Naive thymus-derived CD4-positive, alpha-beta T cell (primary cell): ENCODE results near the gene ITGB7. TPM values are rescaled to one million over a fixed set of nuclear protein-coding genes. Genes with fewer than 3 reads are reported as not detected.
A peak's percentile ranks its signal among the peaks of the same experiment; 100 is the strongest.

ENCODE experiments used
- ATAC-seq: fragments of 150-1000 bp; cut with Tn5 transposase; 2 replicates; pipeline ENCODE4 v1.10.0; 2021; ENCODE audit warnings: mild to moderate bottlenecking, moderate library complexity
- CTCF ChIA-PET: fragments of 350-600 bp; sonication (Branson Sonifier 250); formaldehyde crosslinking; loops from one replicate; lab custom pipeline; 2021; ENCODE audit warnings: antibody characterized with exemption; lab: Charles Lee
- POLR2A ChIA-PET: fragments of 350-600 bp; sonication (Branson Sonifier 250); formaldehyde crosslinking; loops from one replicate; lab custom pipeline; 2021; ENCODE audit warnings: antibody characterized with exemption, inconsistent platforms; lab: Charles Lee
- DNase-seq, 9 donors: peaks; one replicate each; pipeline versions ENCODE4 v3.0.0 to v3.0.0-alpha.2; 2020 to 2022; ENCODE audit warnings: mixed read lengths in 1 of 9
- H3K27ac ChIP-seq: one replicate; pipeline ENCODE4 v1.7.0; 2013; ENCODE audit warnings: mild to moderate bottlenecking, low read depth, low read length, moderate library complexity
- H3K27me3 ChIP-seq, 2 donors: one replicate each; pipeline ENCODE4 v1.7.0; 2013; ENCODE audit warnings: low read length in 2 of 2, mild to moderate bottlenecking in 2 of 2, moderate library complexity in 2 of 2; ENCODE audit not compliant: control insufficient read depth in 2 of 2, insufficient read depth in 2 of 2
- H3K36me3 ChIP-seq, 3 experiments: 1 replicate in 2 of 3; 2 replicates in 1 of 3; pipeline ENCODE4 v1.7.0; 2013; ENCODE audit warnings: low read length in 3 of 3, mild to moderate bottlenecking in 3 of 3, moderate library complexity in 1 of 3; ENCODE audit not compliant: insufficient read depth in 3 of 3, control insufficient read depth in 2 of 3
- H3K4me1 ChIP-seq, 2 donors: one replicate each; pipeline ENCODE4 v1.7.0; 2013; ENCODE audit warnings: low read length in 2 of 2, mild to moderate bottlenecking in 2 of 2, moderate library complexity in 1 of 2; ENCODE audit not compliant: control insufficient read depth in 2 of 2, insufficient read depth in 2 of 2
- H3K4me3 ChIP-seq: 2 replicates; pipeline ENCODE4 v1.7.0; 2013; ENCODE audit warnings: mild to moderate bottlenecking, low read length
- H3K9me3 ChIP-seq, 3 experiments: 1 replicate in 2 of 3; 2 replicates in 1 of 3; pipeline ENCODE4 v1.7.0; 2013; ENCODE audit warnings: low read length in 3 of 3; ENCODE audit not compliant: control insufficient read depth in 2 of 3
- H3K27ac Mint-ChIP-seq, 9 donors: one replicate each; pipeline ENCODE4 v1.8.0; 2020 to 2022; ENCODE audit warnings: mixed read lengths in 9 of 9, mild to moderate bottlenecking in 8 of 9, moderate library complexity in 5 of 9, inconsistent platforms in 2 of 9
- H3K27me3 Mint-ChIP-seq, 5 donors: one replicate each; pipeline ENCODE4 v1.8.0; 2021 to 2022; ENCODE audit warnings: mixed read lengths in 5 of 5, mild to moderate bottlenecking in 1 of 5
- H3K36me3 Mint-ChIP-seq, 5 donors: one replicate each; pipeline ENCODE4 v1.8.0; 2020 to 2022; ENCODE audit warnings: mixed read lengths in 5 of 5, mild to moderate bottlenecking in 3 of 5, inconsistent platforms in 1 of 5
- H3K4me1 Mint-ChIP-seq, 7 donors: one replicate each; pipeline ENCODE4 v1.8.0; 2020 to 2022; ENCODE audit warnings: mixed read lengths in 7 of 7, mild to moderate bottlenecking in 3 of 7, inconsistent platforms in 1 of 7
- H3K4me3 Mint-ChIP-seq, 10 donors: one replicate each; pipeline ENCODE4 v1.8.0; 2020 to 2022; ENCODE audit warnings: mild to moderate bottlenecking in 10 of 10, mixed read lengths in 10 of 10, moderate library complexity in 6 of 10, inconsistent platforms in 2 of 10
- H3K9me3 Mint-ChIP-seq, 11 donors: one replicate each; pipeline ENCODE4 v1.8.0; 2020 to 2022; ENCODE audit warnings: mixed read lengths in 11 of 11, mild to moderate bottlenecking in 4 of 11, inconsistent platforms in 1 of 11, moderate library complexity in 1 of 11
- intact Hi-C, 2 donors: fragments of 100-400 bp; cut with micrococcal nuclease; formaldehyde crosslinking; loops; one replicate each; pipeline ENCODE4 v1.15.1; 2023
- polyA plus RNA-seq, 2 donors: library from polyadenylated mRNA; unstranded; fragments of 300-500 nt; fragmentation: Illumina TruSeq; gene quantifications; one replicate each; pipeline ENCODE4 v1.2.3, GENCODE V29; 2021
- total RNA-seq, 6 experiments: library from RNA in 5 of 6; stranded (reverse) in 5 of 6; gene quantifications; 1 replicate in 5 of 6; 2 replicates in 1 of 6; pipeline ENCODE4 v1.2.3 and lab custom pipeline; 2021 to 2026

Gene ITGB7
- 100 to 1,000 TPM; 208 to 760 (median 408) TPM for total RNA-seq
- polyA plus RNA-seq, result 100 to 1,000 TPM; 191 to 205 TPM
- total RNA-seq (lab: John Stamatoyannopoulos, UW), result 182 reads per million, percentile 92 among the genes with 10 or more reads in this experiment

GRCh38 chr12:53207042-53207441, at the start of gene ITGB7:
TSS of gene ITGB7 (minus strand) at chr12:53207251. CDS start at chr12:53200443, 6,808 bp downstream.
- Histone ChIP-seq H3K9me3 (no peaks in the 10 kb centered on the region), H3K27ac (peak within 1 kb of the TSS; percentile 85), H3K36me3 (peaks cover 0 to 17% (median 0%) of the 10 kb centered on the region in 3 experiments), H3K4me3 (peak within 1 kb of the TSS; percentile 84), H3K27me3 (no peaks in the 10 kb centered on the region), H3K4me1 (peaks cover 52 to 61% of the 10 kb centered on the region in 2 donors)
- Mint-ChIP-seq H3K4me3 (peak within 1 kb of the TSS; percentile 83 to 95 (median 88)), H3K27ac (peak within 1 kb of the TSS; percentile 82 to 98 (median 88)), H3K27me3 (no peaks in the 10 kb centered on the region), H3K4me1 (peaks cover 51 to 76% (median 69%) of the 10 kb centered on the region in 7 donors), H3K9me3 (no peaks in the 10 kb centered on the region), H3K36me3 (peaks cover 0 to 51% (median 8%) of the 10 kb centered on the region in 5 donors)
- ATAC-seq (peak; percentile 89), DNase-seq (peak in 8 of 9 donors; percentile 59 to 72 (median 67))
- ChIA-PET CTCF (interaction anchor here (0.6 to 14.6 kb wide), 7 partner anchors 8 to 82 kb away, joined by 3 to 159 read pairs (median 4); partner anchors contain the start of gene ESPL1), POLR2A (interaction anchor here (1.0 to 9.7 kb wide), 14 partner anchors 8 to 114 kb away, joined by 3 to 103 read pairs (median 8); partner anchors contain the start of genes AAAS, CSAD, MYG1 and PFDN5)
- intact Hi-C loops, result loop anchor here (1.0 to 5.0 kb wide), 5 partner anchors 9 to 245 kb away; partner anchors contain the start of genes CSAD (in 1 of the 2), PCBP2 (in 1 of the 2) and ZNF740 (in 1 of the 2)

- peak; percentile 21 for ATAC-seq
- ChIA-PET CTCF (interaction anchor here (1.3 to 10.0 kb wide), 3 partner anchors 12 to 40 kb away, joined by 3 to 121 read pairs (median 5); partner anchors contain the start of gene ESPL1), POLR2A (interaction anchor here (0.8 to 1.4 kb wide), 4 partner anchors 14 to 58 kb away, joined by 3 to 5 read pairs (median 4); no protein-coding TSS in a partner anchor)
- peak overlapping the region; percentile 49 for H3K27ac ChIP-seq
- no peak overlapping the region for H3K4me3 ChIP-seq
- Mint-ChIP-seq H3K9me3 (no peaks in the 10 kb centered on the region), H3K4me3 (peak overlapping the region in 7 of 10 donors; percentile 28 to 95 (median 63)), H3K27ac (peak overlapping the region in 8 of 9 donors; percentile 14 to 88 (median 72)), H3K4me1 (peaks cover 37 to 53% (median 50%) of the 10 kb centered on the region in 7 donors), H3K27me3 (no peaks in the 10 kb centered on the region), H3K36me3 (peaks cover 0 to 9% (median 3%) of the 10 kb centered on the region in 5 donors)
- peaks cover 26 to 38% of the 10 kb centered on the region in 2 donors for H3K4me1 ChIP-seq
- no peaks in the 10 kb centered on the region for H3K27me3 ChIP-seq
- peak in 1 of 9 donors; percentile 12 for DNase-seq
- H3K36me3 ChIP-seq, result peaks cover 5 to 18% (median 6%) of the 10 kb centered on the region in 3 experiments
- intact Hi-C loops, result no loop called here
- H3K9me3 ChIP-seq, result no peaks in the 10 kb centered on the region
Observed at GRCh38 chr12:53255996-53256395, 48.9 kb upstream of the ITGB7 start.

- no peak for ATAC-seq
- ChIA-PET CTCF (interaction anchor here (1.1 to 10.0 kb wide), 5 partner anchors 13 to 97 kb away, joined by 3 to 121 read pairs (median 5); partner anchors contain the start of gene ESPL1), POLR2A (interaction anchor here (0.8 to 1.5 kb wide), 7 partner anchors 8 to 75 kb away, joined by 3 to 6 read pairs (median 4); partner anchors contain the start of gene ESPL1)
- Mint-ChIP-seq H3K27me3 (no peaks in the 10 kb centered on the region), H3K27ac (peak overlapping the region in 7 of 9 donors; percentile 49 to 86 (median 74)), H3K36me3 (peaks cover 0 to 9% (median 3%) of the 10 kb centered on the region in 5 donors), H3K4me3 (peak overlapping the region in 7 of 10 donors; percentile 9 to 95 (median 47)), H3K4me1 (peaks cover 37 to 60% (median 51%) of the 10 kb centered on the region in 7 donors), H3K9me3 (no peaks in the 10 kb centered on the region)
- no peak for DNase-seq
- Histone ChIP-seq H3K9me3 (no peaks in the 10 kb centered on the region), H3K4me1 (peaks cover 26 to 38% of the 10 kb centered on the region in 2 donors), H3K27ac (peak overlapping the region; percentile 22), H3K36me3 (peaks cover 5 to 18% (median 6%) of the 10 kb centered on the region in 3 experiments), H3K27me3 (no peaks in the 10 kb centered on the region), H3K4me3 (no peak overlapping the region)
- intact Hi-C loops, result loop anchor here in 1 of 2 donors (5.0 kb wide), 1 partner anchor 248 kb away; the partner anchor contains the start of gene EIF4B
Observed at GRCh38 chr12:53254816-53255545, 47.9 kb upstream of the ITGB7 start.

GRCh38 chr12:53253298-53253697, 46.2 kb upstream of the ITGB7 start:
- no peaks in the 10 kb centered on the region for H3K9me3 Mint-ChIP-seq
- no peaks in the 10 kb centered on the region for H3K27me3 Mint-ChIP-seq
- POLR2A ChIA-PET, result interaction anchor here (1.0 to 3.6 kb wide), 4 partner anchors 18 to 46 kb away, joined by 3 to 28 read pairs (median 12); partner anchors contain the start of gene ITGB7

GRCh38 chr12:53252349-53252916, 45.4 kb upstream of the ITGB7 start:
- peaks cover 26 to 38% of the 10 kb centered on the region in 2 donors for H3K4me1 ChIP-seq
- ChIA-PET CTCF (interaction anchor here (0.9 to 10.0 kb wide), 5 partner anchors 15 to 72 kb away, joined by 3 to 121 read pairs (median 4); no protein-coding TSS in a partner anchor), POLR2A (interaction anchor here (0.7 to 3.6 kb wide), 9 partner anchors 15 to 45 kb away, joined by 3 to 28 read pairs (median 9); partner anchors contain the start of genes ESPL1, ITGB7 and PFDN5)
- Mint-ChIP-seq H3K4me3 (peak overlapping the region; percentile 89 to 98 (median 96)), H3K9me3 (no peaks in the 10 kb centered on the region), H3K27ac (peak overlapping the region; percentile 84 to 96 (median 94)), H3K4me1 (peaks cover 37 to 60% (median 48%) of the 10 kb centered on the region in 7 donors), H3K27me3 (no peaks in the 10 kb centered on the region), H3K36me3 (peaks cover 0 to 7% (median 3%) of the 10 kb centered on the region in 5 donors)
- H3K27me3 ChIP-seq, result no peaks in the 10 kb centered on the region
- H3K36me3 ChIP-seq, result peaks cover 5 to 18% (median 6%) of the 10 kb centered on the region in 3 experiments
- DNase-seq (no peak), ATAC-seq (no peak)
- intact Hi-C loops, result loop anchor here (1.0 to 5.0 kb wide), 8 partner anchors 16 to 245 kb away; partner anchors contain the start of genes ESPL1 (in 2 of the 2), AAAS (in 1 of the 2), CSAD (in 1 of the 2) and EIF4B (in 1 of the 2)
- peak overlapping the region; percentile 95 for H3K4me3 ChIP-seq
- H3K9me3 ChIP-seq, result no peaks in the 10 kb centered on the region
- H3K27ac ChIP-seq, result peak overlapping the region; percentile 95

More at GRCh38 chr12:53253298-53253697, 46.2 kb upstream of the ITGB7 start:
- DNase-seq, result no peak
- H3K27ac Mint-ChIP-seq, result peak overlapping the region; percentile 46 to 96 (median 90)
- peak overlapping the region; percentile 89 to 98 (median 96) for H3K4me3 Mint-ChIP-seq
- Histone ChIP-seq H3K4me1 (peaks cover 26 to 38% of the 10 kb centered on the region in 2 donors), H3K36me3 (peaks cover 5 to 18% (median 6%) of the 10 kb centered on the region in 3 experiments), H3K27ac (peak overlapping the region; percentile 95), H3K27me3 (no peaks in the 10 kb centered on the region), H3K4me3 (peak overlapping the region; percentile 95), H3K9me3 (no peaks in the 10 kb centered on the region)
- intact Hi-C loops, result loop anchor here in 1 of 2 donors (5.0 kb wide), 1 partner anchor 246 kb away; the partner anchor contains the start of gene EIF4B
- peaks cover 0 to 7% (median 3%) of the 10 kb centered on the region in 5 donors for H3K36me3 Mint-ChIP-seq
- CTCF ChIA-PET, result interaction anchor here (1.1 to 10.0 kb wide), 4 partner anchors 14 to 96 kb away, joined by 3 to 121 read pairs (median 6); no protein-coding TSS in a partner anchor
- no peak for ATAC-seq
- H3K4me1 Mint-ChIP-seq, result peaks cover 37 to 60% (median 48%) of the 10 kb centered on the region in 7 donors
